ENCODE data around the gene RYR3. TPM values are rescaled to one million over a fixed set of nuclear protein-coding genes. Genes with fewer than 3 reads are reported as not detected.

Gene RYR3
- total RNA-seq, 4 donors from 2014 or later, result 9.1 to 64.0 (median 30.4) TPM

DNA sequence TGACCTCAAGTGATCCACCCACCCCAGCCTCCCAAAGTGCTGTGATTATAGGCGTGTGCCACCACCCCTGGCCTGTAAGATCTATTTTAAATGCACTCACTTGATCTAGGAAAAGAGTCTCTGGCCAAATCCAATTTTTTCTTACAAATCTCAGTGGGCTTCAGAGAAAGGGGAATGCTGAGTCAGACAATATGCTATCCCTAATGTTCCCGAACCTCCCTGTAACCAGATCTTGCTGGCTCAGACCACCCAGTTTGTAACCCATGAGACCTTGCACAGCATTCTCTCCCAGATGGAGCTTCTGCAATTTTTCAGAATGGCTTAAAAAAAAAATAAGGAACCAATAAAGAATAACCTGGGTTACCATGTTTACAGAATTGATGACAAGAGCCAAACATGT is 205.8 kb downstream of the RYR3 start:
- H3K9me3 ChIP-seq, result no peaks in the 10 kb centered on the region
- no peaks in the 10 kb centered on the region for H3K27me3 ChIP-seq
- intact Hi-C loops (cut with DNase I; ENCODE audit: low total_unique reads), result no loop called here
- DNase-seq, result no peak
- H3K4me1 ChIP-seq, result no peaks in the 10 kb centered on the region
- TF ChIP-seq POLR2A (IDR thresholded peaks at IDR 0.05), result no peak
- TF ChIP-seq, protein P1, sequence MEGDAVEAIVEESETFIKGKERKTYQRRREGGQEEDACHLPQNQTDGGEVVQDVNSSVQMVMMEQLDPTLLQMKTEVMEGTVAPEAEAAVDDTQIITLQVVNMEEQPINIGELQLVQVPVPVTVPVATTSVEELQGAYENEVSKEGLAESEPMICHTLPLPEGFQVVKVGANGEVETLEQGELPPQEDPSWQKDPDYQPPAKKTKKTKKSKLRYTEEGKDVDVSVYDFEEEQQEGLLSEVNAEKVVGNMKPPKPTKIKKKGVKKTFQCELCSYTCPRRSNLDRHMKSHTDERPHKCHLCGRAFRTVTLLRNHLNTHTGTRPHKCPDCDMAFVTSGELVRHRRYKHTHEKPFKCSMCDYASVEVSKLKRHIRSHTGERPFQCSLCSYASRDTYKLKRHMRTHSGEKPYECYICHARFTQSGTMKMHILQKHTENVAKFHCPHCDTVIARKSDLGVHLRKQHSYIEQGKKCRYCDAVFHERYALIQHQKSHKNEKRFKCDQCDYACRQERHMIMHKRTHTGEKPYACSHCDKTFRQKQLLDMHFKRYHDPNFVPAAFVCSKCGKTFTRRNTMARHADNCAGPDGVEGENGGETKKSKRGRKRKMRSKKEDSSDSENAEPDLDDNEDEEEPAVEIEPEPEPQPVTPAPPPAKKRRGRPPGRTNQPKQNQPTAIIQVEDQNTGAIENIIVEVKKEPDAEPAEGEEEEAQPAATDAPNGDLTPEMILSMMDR (IDR thresholded peaks at IDR 0.05), result no peak
- H3K27ac ChIP-seq, result no peak overlapping the region
- no peak overlapping the region for H3K4me3 ChIP-seq
- H3K36me3 ChIP-seq, result no peaks in the 10 kb centered on the region

GRCh38 chr15:33517944-33518343 is 207.2 kb downstream of the RYR3 start:
- intact Hi-C loops (cut with DNase I; ENCODE audit: low total_unique reads), result no loop called here
- H3K9me3 ChIP-seq, result no peaks in the 10 kb centered on the region
- no peaks in the 10 kb centered on the region for H3K36me3 ChIP-seq
- H3K4me3 ChIP-seq, result no peak overlapping the region
- H3K4me1 ChIP-seq, result no peaks in the 10 kb centered on the region
- no peak overlapping the region for H3K27ac ChIP-seq
- TF ChIP-seq, protein P1 (IDR thresholded peaks at IDR 0.05), result no peak
- TF ChIP-seq POLR2A (IDR thresholded peaks at IDR 0.05), result no peak
- DNase-seq, result no peak
- H3K27me3 ChIP-seq, result no peaks in the 10 kb centered on the region

- Histone ChIP-seq H3K4me1 (no peaks in the 10 kb centered on the region), H3K27ac (no peak overlapping the region), H3K4me3 (no peak overlapping the region), H3K9me3 (no peaks in the 10 kb centered on the region), H3K36me3 (no peaks in the 10 kb centered on the region), H3K27me3 (no peaks in the 10 kb centered on the region)
- TF ChIP-seq, protein P1 (IDR thresholded peaks at IDR 0.05), result no peak
- TF ChIP-seq POLR2A (IDR thresholded peaks at IDR 0.05), result no peak
- no peak for DNase-seq
- intact Hi-C loops (cut with DNase I; ENCODE audit: low total_unique reads), result no loop called here
Observed at GRCh38 chr15:33518421-33518820, 207.7 kb downstream of the RYR3 start.

- intact Hi-C loops (cut with DNase I; ENCODE audit: low total_unique reads), result no loop called here
- Histone ChIP-seq H3K4me3 (no peak overlapping the region), H3K36me3 (no peaks in the 10 kb centered on the region), H3K27me3 (no peaks in the 10 kb centered on the region), H3K4me1 (no peaks in the 10 kb centered on the region), H3K27ac (no peak overlapping the region), H3K9me3 (no peaks in the 10 kb centered on the region)
- TF ChIP-seq, protein P1 (IDR thresholded peaks at IDR 0.05), result no peak
- TF ChIP-seq POLR2A (IDR thresholded peaks at IDR 0.05), result no peak
- DNase-seq, result no peak
Observed at GRCh38 chr15:33524274-33524673, 213.5 kb downstream of the RYR3 start.

GRCh38 chr15:33526532-33526931 is 215.8 kb downstream of the RYR3 start:
- Histone ChIP-seq H3K27me3 (no peaks in the 10 kb centered on the region), H3K27ac (peak overlapping the region in 1 of 2 donors; percentile 46), H3K4me1 (no peaks in the 10 kb centered on the region), H3K4me3 (no peak overlapping the region), H3K36me3 (no peaks in the 10 kb centered on the region), H3K9me3 (no peaks in the 10 kb centered on the region)
- intact Hi-C loops (cut with DNase I; ENCODE audit: low total_unique reads), result no loop called here
- TF ChIP-seq, protein P1 (IDR thresholded peaks at IDR 0.05), result no peak
- no peak for TF ChIP-seq POLR2A (IDR thresholded peaks at IDR 0.05)
- DNase-seq, result no peak
